HG02840 (cell line): ENCODE results near the gene LAMP5.

ENCODE experiments used
- ATAC-seq: cut with Tn5 transposase; IDR thresholded peaks from one replicate; pipeline ENCODE4 v1.9.1; 2021; ENCODE audit warnings: mild to moderate bottlenecking, moderate library complexity, moderate number of reproducible peaks; ENCODE audit not compliant: unreplicated experiment, low FRiP score

LAMP5 gene

DNA sequence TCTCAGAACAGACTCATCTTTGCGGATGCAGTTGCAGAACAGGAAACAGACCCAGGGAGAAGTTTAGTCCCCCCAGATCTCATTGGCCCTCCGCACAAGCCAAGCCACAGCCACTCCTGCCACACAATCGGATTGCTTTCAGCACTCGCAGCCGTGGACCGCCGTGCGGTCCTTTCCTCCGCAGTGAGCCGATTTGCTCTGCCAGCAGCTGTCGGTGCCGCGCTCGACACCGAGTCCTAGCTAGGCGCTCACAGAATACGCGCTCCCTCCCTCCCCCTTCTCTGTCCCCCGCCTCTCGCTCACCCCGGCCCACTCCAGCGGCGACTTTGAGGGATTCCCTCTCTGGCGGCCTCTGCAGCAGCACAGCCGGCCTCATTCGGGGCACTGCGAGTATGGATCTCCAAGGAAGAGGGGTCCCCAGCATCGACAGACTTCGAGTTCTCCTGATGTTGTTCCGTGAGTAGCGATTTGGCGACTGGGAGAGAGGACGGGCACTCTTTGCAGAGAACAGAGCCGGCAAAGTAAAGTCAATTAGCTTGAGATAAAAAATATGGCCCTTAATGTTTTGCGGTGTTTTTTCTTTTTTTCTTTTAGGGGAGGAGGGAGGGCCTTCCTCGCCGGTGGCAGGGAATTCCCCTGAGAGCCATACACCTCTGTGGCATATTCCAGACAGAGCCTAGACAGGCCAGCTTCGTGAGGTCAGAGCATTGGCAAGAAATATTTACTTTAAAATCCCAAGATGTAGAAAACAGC is at the start of gene LAMP5:
LAMP5 (plus strand) TSS at position 130 of the 753 bp plus-strand sequence; CDS start at position 393, 263 bp downstream.
- no peak for ATAC-seq

DNA sequence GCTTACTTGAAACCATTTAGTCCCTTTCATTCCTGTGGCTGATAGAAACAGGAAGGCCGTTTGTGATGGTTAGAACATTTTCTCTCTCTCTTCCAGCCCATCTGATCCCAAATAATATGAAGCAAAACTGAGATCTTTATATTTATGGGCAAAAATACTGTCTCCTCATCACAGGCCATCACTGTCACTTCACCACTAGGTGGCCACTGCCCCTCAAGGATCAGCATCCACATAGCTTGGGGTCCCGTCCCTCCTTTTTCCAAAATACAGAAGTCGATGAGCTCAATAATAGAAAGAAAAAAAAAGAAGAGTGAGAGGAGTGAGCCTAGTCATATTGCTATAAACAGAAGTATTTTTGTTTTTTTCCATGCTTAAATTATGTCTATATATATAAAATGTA is 46.4 kb upstream of the LAMP5 start:
- no peak for ATAC-seq

DNA sequence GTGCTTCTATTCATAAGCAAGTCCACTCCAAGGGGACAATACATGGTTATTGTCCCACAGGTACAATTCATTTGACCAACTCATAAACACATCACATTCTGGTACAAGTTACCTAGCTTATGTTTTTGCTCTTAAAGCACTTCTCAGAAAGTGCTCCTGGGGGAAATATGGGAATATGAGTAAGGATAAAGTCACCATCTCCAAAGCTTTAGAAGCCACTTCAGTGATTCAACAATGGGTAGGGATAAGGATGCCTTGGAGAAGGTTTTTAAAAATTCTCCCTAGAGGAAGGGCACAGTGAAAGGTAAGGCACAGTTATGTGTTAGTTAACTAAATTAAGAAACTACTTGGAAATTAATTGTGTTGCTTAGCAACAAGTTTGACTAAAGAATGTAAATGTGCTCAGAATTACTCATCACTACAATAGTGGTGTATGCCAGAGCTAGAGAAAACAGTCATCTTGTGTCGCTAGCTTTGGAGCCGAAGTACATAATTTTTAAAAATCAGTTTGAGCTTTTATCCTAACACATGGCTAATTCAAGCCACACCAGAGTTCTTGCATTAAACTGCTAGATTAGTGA is 39.5 kb upstream of the LAMP5 start:
- no peak for ATAC-seq

- ATAC-seq: no peak
Observed at GRCh38 chr20:9475456-9475855, 38.9 kb upstream of the LAMP5 start.

- ATAC-seq: no peak
Observed at GRCh38 chr20:9476174-9476573, 38.2 kb upstream of the LAMP5 start.

GRCh38 chr20:9476637-9477036 is 37.8 kb upstream of the LAMP5 start:
- no peak for ATAC-seq

GRCh38 chr20:9478771-9479170 is 35.6 kb upstream of the LAMP5 start:
- ATAC-seq: no peak

DNA sequence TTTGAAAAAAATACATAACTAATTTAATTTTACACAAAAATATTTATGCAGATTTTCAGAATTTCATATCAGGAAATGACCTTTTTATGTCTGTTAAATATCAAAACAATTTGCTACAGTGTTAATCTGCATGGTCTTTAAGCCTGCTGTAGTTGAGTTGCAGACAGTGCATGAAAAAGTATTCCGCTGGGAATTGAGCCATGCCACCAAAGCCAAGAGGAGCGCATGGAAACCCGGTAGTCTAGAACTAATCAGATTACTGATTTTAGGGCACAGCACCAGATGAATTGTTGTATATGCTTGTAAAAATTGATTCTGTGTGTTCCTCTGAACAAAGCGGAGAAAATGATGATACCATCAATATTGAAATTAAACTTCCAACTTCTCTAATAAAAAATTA is 34.3 kb upstream of the LAMP5 start:
- no peak for ATAC-seq

DNA sequence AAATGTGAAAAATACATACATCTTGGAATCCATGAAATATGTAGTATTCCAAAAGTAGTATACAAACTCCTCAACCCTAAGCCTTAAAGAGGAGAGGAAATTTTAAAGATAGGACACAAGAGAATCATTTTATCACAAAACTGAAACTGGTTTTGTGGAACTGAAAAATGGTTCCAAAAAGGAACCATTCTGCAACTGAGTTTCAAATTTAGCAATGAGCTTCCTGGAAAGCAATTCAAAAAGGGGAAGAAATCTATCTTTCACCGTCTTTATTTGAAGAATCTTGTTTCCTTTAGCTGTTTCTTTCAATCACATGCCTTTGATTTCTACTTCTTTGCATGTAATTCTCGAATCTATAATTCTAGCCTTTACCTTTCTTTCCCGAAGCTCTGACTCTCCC is 32.2 kb upstream of the LAMP5 start:
- no peak for ATAC-seq

DNA sequence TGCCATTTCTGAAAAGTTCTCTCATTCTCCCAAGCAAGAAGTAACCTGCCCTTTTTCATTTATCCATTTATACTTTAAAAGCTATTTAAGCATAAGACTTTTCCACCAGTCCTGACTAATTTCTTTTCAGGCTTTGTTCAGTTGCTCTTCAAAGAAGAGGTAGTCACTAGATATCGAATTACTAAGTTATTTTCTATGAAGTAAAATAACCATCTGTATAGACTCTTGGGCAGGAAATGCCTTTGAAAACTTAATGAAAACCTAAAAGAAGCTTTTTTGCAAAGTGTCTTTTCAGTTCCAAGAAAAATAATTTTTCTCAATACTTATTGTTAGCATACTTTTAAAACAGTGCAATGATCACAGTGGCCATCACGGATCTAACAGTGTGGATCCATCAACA is 31.3 kb upstream of the LAMP5 start:
- ATAC-seq: no peak

- no peak for ATAC-seq
Observed at GRCh38 chr20:9485614-9486340, 28.6 kb upstream of the LAMP5 start.

GRCh38 chr20:9487231-9487630 is 27.2 kb upstream of the LAMP5 start:
- no peak for ATAC-seq

DNA sequence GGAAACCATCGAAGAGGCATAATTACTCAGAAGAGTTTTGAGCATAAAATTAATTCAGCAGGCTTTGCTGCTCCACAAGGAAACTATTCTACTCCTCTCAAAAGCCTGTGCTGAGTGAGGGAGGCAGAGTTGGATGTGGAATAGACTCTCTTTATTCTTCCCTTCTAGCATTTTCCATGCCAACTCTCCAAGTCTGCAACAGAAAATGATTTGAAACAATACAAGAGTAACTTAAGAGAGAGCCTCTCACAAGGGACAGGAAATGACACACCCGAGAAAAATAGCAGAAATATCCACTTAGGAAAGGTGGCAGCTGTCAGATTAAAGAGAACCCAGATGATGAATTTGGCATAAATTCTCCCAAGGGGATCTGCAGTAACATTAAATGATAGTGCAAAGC is 26.3 kb upstream of the LAMP5 start:
- ATAC-seq: no peak

GRCh38 chr20:9490161-9490560 is 24.2 kb upstream of the LAMP5 start:
- no peak for ATAC-seq

DNA sequence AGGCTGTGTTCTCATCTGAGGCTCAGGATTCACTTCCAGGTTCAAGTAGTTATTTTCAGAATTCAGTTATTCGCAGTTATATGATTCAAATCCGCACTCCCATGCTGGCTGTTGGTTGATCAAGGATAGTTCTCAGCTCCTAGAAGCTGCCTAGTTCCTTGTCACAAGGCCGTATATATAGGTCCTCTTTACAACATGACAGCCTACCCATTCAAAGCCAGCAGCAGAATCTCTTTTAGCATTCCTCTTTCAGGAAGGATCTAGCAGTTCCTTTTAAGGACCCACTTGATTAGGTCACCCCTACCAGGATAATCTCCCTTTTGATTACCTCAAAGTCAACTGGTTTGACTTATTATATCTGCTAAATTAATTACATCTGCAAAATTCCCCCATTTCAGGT is 23.8 kb upstream of the LAMP5 start:
- ATAC-seq: no peak

GRCh38 chr20:9491324-9491723 is 23.1 kb upstream of the LAMP5 start:
- ATAC-seq: no peak

- no peak for ATAC-seq
Observed at GRCh38 chr20:9492067-9492466, 22.3 kb upstream of the LAMP5 start.

DNA sequence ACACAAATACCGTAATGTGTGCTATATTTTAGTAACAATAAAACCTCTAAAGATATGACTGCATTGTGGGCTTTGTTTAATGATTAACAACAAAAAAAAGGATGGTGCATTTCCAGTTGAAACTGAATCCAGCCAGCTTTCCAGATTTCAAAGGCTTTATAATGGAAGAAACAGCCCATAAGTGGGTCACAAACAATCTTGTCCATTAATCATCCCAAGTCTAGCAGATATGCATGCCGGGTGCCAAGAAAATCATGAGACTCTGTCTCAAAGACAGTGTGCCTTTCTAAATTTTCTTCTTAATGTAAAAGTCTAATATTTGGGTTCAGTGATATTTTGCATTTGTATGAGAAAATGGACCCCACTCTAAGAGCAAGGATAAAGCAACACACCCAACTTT is 20.6 kb upstream of the LAMP5 start:
- ATAC-seq: no peak

DNA sequence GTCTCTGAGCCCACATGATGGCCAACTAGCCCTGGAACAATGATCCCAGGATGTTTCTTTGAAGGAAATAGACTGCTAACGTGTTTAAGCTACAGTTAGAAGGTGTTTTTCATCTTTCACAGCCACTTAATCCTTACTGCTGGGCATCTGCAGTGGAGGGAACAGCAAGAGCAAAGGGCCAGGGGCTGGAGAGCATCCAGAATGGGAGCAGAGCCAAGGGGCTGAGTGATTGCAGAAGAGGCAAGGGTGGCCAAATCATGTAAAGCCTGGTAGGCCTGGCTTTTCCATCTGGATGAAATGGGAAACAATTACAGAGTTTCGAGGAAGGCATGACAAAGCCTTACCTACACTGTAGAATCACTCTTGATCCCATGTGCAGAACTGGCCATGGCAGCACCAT is 18.7 kb upstream of the LAMP5 start:
- no peak for ATAC-seq

GRCh38 chr20:9496155-9496554 is 18.2 kb upstream of the LAMP5 start:
- ATAC-seq: no peak

- ATAC-seq: no peak
Observed at GRCh38 chr20:9498322-9498721, 16.1 kb upstream of the LAMP5 start.
